GM19397 (cell line): ENCODE data around the gene LRP1.
A peak's percentile ranks its signal among the peaks of the same experiment; 100 is the strongest.

Source experiments
- ATAC-seq: cut with Tn5 transposase; IDR thresholded peaks from one replicate; pipeline ENCODE4 v1.9.1; 2021; ENCODE audit warnings: mild to moderate bottlenecking, moderate library complexity; ENCODE audit not compliant: unreplicated experiment

The LRP1 gene

DNA sequence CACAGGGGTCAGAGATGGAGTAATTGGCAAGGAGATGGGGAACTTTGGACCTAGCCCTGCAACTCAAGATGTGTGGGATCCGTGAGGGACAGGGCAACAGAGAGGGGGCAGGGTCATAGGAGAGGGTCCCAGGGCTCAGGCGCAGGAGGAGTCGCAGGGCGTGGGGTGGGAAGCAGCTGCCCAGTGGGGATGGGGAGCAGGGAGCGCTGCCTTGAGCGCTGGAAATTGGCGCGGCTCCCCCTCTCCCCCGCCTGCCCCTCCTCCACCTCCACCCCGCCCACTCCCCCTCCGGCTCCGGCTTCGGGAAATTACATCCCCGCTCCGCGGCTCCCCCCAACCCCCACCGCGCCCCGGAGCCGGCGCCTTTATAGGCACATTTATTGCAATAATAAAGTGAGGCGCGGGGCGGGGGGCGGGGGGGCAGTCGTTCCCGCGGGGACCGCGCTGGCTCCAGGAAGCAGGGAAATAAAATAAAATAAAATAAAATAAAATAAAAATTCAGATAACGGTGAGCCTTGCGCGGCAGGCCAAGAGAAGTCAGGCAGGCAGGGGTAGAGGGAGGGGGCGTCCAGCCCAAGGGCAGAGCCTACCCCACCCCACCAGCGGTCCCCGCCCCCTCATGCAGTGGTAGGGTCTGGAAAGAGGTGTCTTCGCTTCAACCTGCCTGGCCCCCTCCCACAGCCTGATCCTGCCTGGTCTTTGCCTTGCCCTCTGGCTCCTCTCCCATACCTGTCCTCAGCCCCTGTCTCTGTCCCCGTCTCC lies 91.9 kb downstream of the LRP1 start:
- no peak for ATAC-seq

- ATAC-seq, result no peak
These were observed 92.5 kb downstream of the LRP1 start for GRCh38 chr12:57220770-57221168.

DNA sequence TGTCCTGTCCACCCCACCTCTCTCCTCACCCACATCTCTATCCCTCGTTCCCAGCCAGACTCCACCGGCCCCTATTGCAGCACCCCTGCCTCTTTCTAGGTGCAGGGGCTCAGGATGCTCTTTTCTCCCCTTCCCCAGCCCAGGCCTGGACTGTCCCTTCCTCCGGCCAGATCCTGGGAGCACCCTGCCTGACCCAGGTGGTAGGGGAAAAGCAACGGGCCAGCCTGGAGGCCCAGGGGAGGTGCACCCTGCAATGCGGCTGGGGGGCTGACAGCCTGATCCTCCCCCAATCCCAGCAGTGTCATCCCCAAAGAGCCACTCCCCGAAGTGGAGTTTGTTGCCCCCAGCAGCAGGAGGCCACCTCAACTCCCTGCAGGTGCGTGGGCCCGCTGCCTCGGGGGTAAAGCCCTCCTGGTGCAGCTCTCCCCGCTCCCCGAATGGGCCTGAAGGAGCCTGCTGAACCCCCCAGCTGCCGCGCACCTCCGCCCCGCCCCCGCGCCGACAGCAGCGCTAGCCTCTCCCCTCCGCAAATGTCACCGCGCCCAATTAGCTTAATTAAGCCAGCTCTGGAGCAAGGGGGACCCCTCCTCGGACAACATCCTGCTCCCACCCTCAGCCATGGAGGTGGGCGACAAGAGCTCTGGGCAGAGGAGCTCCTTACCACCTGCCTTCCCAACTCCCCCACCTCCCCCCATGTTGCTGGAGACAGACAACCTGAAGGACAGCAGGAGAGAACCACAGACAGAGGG lies 93.1 kb downstream of the LRP1 start:
- no peak for ATAC-seq

GRCh38 chr12:57222286-57223190 lies 94.3 kb downstream of the LRP1 start:
- no peak for ATAC-seq

- ATAC-seq, result no peak
These were observed 95.2 kb downstream of the LRP1 start for GRCh38 chr12:57223191-57224165.

DNA sequence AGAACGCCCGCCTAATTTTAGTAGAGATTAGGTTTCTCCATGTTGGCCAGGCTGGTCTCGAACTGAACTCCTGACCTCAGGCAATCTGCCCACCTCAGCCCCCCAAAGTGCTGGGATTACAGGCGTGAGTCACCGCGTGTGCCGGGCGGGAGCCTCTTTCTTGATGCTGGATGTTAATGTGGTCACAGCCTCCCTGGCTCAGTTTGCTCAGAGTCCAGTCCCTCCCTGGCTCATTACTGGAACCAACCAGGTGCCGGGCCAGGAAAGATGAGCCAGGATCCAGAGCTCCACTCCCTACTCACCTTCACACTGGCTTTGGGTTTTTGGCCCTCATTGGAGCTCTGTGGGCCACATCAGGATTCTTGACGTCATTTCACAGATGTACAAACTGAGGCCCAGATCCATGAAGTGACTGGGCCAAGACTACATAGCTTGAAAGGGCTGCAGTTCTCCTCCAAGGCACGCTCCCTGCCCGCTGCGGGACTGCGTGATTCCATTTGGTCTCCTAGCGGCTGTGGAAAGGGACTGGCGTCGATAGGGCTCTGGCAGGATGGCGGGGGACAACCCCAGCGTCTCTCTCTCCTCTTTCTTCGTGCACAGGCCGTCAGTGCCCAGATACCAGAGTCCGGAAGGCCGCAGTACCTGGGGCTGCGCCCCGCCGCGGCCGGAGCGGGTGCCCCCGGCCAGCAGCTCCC lies 96.1 kb downstream of the LRP1 start:
- ATAC-seq, result no peak

DNA sequence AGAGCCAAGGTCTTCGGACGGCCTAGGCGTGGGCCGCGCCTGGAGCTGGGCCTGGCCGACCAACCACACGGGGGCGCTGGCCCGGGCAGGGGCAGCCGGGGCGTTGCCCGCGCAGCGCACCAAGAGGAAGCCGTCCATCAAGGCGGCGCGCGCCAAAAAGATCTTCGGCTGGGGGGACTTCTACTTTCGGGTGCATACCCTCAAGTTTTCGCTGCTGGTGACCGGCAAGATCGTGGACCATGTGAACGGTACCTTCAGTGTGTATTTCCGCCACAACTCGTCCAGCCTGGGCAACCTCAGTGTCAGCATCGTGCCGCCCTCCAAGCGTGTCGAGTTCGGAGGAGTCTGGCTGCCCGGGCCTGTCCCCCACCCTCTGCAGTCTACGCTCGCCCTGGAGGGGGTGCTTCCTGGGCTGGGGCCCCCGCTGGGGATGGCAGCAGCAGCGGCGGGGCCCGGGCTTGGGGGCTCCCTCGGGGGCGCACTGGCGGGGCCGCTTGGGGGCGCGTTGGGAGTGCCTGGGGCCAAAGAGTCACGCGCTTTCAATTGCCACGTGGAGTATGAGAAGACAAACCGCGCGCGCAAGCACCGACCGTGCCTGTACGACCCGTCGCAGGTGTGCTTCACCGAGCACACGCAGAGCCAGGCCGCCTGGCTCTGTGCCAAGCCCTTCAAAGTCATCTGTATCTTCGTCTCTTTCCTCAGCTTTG lies 96.8 kb downstream of the LRP1 start:
- ATAC-seq, result no peak

DNA sequence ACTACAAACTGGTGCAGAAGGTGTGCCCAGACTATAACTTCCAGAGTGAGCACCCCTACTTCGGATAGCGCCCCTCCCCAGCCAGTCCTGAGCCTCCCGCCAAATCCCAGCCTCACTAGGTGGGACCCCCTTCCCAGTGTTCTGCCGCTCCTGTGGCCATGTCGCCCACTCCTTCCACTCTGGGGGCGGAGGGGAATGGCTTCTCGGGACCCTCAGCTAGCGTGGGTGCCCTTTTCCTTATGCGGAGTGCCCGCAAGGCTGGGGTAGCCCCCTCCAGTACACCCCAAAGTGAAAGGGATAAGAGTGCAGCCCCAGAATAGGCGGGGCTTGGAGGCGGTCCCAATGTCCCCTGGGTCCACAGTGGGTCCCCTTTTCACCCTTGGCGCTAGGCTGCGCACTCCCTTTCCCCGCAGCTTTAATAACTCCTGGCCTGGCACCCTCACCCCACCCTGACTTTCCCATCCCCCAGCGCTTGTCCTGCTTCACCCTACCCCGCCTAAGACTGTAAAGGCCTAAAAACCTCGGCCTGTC lies 97.5 kb downstream of the LRP1 start:
- no peak for ATAC-seq

GRCh38 chr12:57226588-57227314 lies 98.5 kb downstream of the LRP1 start:
- no peak for ATAC-seq

DNA sequence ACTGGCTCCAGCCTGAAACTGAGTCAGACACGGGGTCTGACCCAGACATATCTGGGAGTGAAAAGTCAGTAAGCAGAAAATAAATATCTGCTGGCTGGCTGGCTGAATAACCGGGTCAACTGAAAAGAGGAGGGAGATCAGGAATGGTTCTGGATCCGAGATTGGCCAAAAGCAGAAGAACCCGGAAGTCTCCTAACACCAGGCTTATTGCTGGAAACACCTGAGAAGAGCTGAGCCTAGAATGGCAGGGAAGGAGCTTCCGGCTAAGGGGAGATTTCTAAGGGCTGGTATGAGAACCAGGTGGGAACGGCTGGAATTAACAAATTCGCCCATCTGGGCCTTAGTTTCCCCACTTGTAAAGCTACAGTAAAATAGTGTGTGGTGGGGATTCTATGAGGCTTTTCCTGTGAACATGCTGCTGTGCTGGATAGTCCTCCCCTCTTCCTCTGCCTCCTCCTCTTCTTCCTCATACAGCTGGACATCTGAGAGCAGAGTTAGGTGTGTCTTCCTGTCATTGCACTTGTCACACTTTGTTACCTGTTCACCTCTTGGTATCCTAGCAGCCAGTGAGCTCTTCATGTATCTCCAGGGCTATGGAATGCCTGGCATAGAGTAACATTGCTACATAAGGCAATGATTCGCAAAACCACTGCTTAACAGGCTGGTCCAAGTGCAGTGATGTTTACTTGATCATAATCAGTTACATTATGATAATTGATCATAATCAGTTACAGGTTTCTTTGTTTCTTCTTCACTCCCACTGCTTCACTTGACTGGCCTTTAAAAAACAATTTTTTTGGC lies 99.2 kb downstream of the LRP1 start:
- ATAC-seq, result no peak

DNA sequence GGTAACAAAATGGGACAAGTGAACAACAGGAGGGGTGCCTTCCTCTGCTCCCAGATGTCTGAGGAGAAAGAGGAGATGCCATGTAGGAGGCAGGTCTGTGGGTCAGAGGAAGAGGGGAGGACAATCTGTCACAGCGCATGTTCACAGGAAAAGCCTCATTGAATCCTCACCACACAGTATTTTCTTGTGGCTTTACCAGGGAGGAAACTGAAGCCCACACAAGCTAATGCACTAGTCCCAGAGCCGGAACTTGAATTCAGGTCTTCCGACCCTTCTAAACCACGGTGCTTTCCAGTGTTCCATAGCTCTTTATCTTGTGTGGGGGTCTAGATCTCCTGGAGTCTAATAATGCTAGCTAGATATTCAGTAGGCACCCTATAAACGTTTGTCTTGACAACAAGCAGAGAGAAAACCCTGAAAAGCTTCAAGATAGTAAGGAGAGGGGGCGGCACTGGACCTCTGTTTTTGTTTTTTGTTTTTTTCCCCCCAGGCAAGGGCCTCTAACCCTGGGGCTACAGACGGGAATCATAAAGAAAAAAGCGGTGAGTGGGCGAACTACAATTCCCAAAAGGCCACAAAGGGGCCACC lies 100.9 kb downstream of the LRP1 start:
- ATAC-seq, result peak; percentile 4

DNA sequence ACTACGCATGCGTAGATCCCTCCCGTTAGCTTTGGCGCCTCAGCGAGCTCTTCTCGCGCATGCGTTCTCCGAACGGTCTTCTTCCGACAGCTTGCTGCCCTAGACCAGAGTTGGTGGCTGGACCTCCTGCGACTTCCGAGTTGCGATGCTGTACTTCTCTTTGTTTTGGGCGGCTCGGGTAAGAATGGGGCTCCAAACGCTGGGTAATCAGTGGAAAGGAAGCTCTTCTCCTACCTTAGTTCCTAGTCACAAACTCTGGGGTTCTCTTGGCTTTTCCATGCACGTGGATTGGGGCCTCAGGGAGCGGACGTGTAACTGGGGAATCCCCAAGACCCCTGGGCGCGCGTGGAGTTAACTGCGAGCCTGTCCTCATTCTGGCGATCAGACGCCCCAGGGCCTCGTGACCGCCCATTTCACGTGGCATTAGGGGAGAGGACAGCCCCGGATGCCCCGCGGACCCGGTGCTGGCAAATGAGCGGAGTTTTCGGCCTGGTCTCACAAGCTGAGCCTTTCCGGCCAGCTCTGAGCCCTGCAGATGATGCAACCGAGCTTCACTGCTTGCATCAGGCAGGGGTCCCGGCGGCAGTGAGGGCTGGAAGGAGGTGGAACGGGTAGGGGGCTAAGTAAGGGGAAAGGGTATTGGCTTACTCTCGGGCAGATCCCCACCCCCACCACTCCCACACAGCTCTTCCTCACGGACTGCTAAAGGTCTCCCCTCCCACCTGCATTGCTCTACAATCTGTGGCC lies 101.5 kb downstream of the LRP1 start, which contains the start of gene SHMT2:
Gene SHMT2 (plus strand): TSS at position 78 of the 747 bp plus-strand sequence. CDS start 68 bp downstream, at position 146.
- peak; percentile 68 for ATAC-seq

GRCh38 chr12:57230381-57231155 lies 102.3 kb downstream of the LRP1 start:
- no peak for ATAC-seq

GRCh38 chr12:57231276-57232021 lies 103.2 kb downstream of the LRP1 start:
- no peak for ATAC-seq
